Stimulated activated CD8-positive, alpha-beta memory T cell treated with anti-CD3 and anti-CD28 coated beads, Interleukin-15, amount 100 ng/mL, for 1 hour (primary cell): ENCODE results near the gene MAP3K14.
A peak's percentile ranks its signal among the peaks of the same experiment; 100 is the strongest.

Experiments used
- DNase-seq: peaks from one replicate; pipeline ENCODE4 v3.0.0-alpha.2; 2020; ENCODE audit warnings: low read depth

Gene MAP3K14

GRCh38 chr17:45282683-45283644, 33.9 kb downstream of the MAP3K14 start:
- no peak for DNase-seq

GRCh38 chr17:45279898-45280297, 36.9 kb downstream of the MAP3K14 start:
- no peak for DNase-seq

GRCh38 chr17:45277992-45278391, 38.8 kb downstream of the MAP3K14 start:
- no peak for DNase-seq

GRCh38 chr17:45277216-45277849, 39.5 kb downstream of the MAP3K14 start:
- peak; percentile 79 for DNase-seq

- no peak for DNase-seq
Observed at GRCh38 chr17:45276031-45276430, 40.8 kb downstream of the MAP3K14 start.

GRCh38 chr17:45274033-45274432, 42.8 kb downstream of the MAP3K14 start:
- DNase-seq: no peak

- no peak for DNase-seq
Observed at GRCh38 chr17:45273551-45273957, 43.3 kb downstream of the MAP3K14 start.

- no peak for DNase-seq
Observed at GRCh38 chr17:45271603-45272002, 45.2 kb downstream of the MAP3K14 start.

- peak; percentile 38 for DNase-seq
Observed at GRCh38 chr17:45270828-45271418, 45.9 kb downstream of the MAP3K14 start.

- DNase-seq: no peak
Observed at GRCh38 chr17:45269912-45270311, 46.9 kb downstream of the MAP3K14 start.

- no peak for DNase-seq
Observed at GRCh38 chr17:45267436-45268055, 49.3 kb downstream of the MAP3K14 start.

- no peak for DNase-seq
Observed at GRCh38 chr17:45266372-45266926, 50.4 kb downstream of the MAP3K14 start.

GRCh38 chr17:45265821-45266220, 51.0 kb downstream of the MAP3K14 start:
- no peak for DNase-seq

- DNase-seq: no peak
Observed at GRCh38 chr17:45264988-45265387, 51.8 kb downstream of the MAP3K14 start.

GRCh38 chr17:45264430-45264829, 52.4 kb downstream of the MAP3K14 start:
- DNase-seq: no peak

- no peak for DNase-seq
Observed at GRCh38 chr17:45263477-45263860, 53.4 kb downstream of the MAP3K14 start.

GRCh38 chr17:45262516-45263476, 54.0 kb downstream of the MAP3K14 start:
- no peak for DNase-seq

GRCh38 chr17:45261577-45262515, 55.0 kb downstream of the MAP3K14 start, which contains the start of gene SPATA32:
SPATA32 (minus strand) TSS chr17:45262094; CDS start chr17:45262016, 78 bp downstream.
- peak; percentile 33 for DNase-seq

GRCh38 chr17:45260204-45260783, 56.5 kb downstream of the MAP3K14 start:
- DNase-seq: no peak
